Measurements from ENCODE around the gene NCAM2. TPM values are rescaled to one million over a fixed set of nuclear protein-coding genes. Genes with fewer than 3 reads are reported as not detected.

NCAM2 gene
- polyA plus RNA-seq, 1 donor = 4.8 TPM

DNA sequence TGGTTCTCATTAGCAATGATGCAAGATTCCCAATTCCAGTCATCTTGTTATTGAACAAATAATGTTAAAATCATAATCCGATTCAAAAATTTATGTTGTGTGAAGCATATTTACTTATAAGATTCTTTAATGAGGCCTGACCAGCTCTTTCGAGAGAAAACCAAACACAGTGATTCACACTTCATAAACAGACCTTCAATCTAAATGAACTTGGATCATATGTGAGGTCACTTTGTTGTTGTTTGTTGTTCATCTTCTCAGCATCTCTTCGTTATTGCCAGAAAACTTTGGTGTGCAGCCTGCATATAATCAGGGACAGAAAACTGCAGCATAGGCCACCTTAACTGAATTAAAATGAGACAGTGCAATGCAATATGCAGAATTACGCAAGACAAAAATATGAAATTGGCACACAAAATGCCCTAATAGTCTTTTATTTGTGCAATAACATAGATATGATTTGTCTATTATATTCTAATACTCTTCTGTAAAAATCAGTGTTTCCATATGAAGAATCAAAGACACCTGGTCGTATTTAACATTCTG lies 30.1 kb downstream of the NCAM2 start:
- DNase-seq (ENCODE audit: low read depth) = no peak

- DNase-seq (ENCODE audit: low read depth) = no peak
Observed at GRCh38 chr21:21029164-21029563, 31.0 kb downstream of the NCAM2 start.

DNA sequence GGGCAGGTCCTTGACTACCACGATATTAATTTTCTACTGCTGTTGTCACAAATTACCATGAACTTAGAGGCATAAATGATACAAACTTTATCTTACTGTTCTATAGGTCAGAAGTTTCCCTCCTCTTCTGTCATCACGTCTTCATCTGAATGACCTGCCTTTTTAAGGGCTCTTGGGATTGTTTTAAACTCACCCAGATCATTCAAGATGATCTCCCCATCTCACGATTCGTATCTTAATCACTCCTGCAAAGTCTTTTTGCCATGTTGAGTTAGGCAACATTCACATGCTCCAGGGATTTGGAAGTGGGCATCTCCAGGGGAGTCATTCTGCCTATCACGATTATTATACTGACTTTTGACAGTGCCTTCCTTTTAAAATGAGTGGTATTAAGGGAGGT lies 32.1 kb downstream of the NCAM2 start:
- DNase-seq (ENCODE audit: low read depth) = no peak

DNA sequence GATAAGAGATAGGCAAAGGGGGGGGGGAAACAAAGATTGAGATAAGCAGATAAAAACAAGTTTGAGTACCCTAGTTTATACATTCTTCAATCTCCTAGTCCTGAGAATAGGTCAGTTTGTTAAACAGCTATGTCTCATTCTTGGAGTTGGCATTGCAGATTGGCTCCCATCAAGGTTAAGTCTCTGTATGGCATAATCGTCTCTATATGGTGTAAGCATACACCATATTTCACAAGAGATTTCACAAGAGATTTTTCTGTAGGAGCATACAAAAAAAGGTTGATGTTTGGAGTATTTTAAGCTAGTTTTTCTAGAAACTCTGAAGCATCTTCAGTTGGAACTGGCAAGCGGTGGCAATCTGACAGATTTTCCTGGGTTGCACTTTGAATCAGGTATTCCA lies 35.8 kb downstream of the NCAM2 start:
- DNase-seq (ENCODE audit: low read depth) = no peak

- no peak for DNase-seq (ENCODE audit: low read depth)
Observed at GRCh38 chr21:21039624-21040170, 41.5 kb downstream of the NCAM2 start.

DNA sequence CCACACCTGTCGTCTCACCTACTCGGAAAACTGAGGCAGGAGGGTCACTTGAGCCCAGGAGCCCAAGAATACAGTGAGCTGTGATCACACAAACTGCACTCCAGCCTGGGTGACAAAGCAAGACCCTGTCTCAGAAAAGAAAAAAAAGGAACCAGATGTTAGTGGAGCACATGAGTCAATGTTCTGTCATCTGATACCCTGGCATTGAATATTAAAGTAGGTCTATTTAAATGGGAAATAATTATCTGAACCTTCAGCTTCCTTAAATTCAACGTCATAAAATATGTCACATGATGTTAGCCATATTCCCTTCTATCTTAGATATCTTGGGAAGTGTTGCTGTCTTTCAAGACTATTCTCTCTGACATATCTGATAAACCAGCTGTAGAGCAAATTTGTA lies 47.3 kb downstream of the NCAM2 start:
- DNase-seq (ENCODE audit: low read depth) = no peak

- DNase-seq (ENCODE audit: low read depth) = no peak
Observed at GRCh38 chr21:21046063-21046462, 47.9 kb downstream of the NCAM2 start.

DNA sequence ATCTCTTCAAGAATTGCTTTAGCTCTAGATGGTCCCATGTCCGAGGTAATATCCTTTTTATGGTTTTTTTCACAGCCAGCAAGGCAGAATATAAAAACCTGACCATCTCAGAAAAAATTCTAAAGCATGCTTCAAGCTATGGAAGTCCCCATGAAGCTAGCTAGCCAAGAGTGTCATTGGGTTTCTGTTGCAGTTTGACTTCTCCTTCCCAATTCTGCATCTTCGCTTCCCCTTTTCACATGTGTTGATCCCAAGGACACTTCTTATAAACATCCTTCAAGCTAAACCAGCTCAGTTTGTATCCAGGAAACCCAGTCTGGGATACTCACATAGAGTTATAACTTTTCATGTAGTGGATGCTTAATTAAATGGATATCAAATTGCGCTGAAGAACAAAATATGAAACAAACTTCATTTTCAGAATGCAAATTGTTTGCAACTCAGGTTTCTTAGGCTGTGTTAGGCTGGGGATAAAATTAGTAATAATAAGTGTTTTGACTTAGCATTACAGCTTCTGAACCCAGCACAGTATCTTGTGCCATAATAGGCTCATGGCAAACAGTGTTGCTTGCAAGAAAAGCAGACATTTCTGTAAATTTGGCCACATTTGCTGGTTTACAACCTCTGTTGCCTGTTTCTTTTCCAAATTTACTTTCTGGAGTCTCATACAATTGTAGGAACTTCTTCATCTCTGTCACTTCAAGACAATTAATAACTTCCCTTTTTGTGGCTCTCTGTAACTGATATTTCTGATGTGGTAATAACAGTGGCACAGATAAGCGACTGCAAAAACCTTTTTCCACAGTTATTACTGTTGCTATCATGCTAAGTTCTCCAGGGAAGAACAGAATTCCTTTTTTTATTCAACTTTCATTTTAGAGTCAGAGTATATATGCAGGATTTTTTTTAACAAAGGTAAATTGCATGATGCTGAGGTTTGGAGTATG lies 53.2 kb downstream of the NCAM2 start:
- no peak for DNase-seq (ENCODE audit: low read depth)

GRCh38 chr21:21052672-21053071 lies 54.5 kb downstream of the NCAM2 start:
- no peak for DNase-seq (ENCODE audit: low read depth)

GRCh38 chr21:21057349-21058062 lies 59.3 kb downstream of the NCAM2 start:
- no peak for DNase-seq (ENCODE audit: low read depth)

DNA sequence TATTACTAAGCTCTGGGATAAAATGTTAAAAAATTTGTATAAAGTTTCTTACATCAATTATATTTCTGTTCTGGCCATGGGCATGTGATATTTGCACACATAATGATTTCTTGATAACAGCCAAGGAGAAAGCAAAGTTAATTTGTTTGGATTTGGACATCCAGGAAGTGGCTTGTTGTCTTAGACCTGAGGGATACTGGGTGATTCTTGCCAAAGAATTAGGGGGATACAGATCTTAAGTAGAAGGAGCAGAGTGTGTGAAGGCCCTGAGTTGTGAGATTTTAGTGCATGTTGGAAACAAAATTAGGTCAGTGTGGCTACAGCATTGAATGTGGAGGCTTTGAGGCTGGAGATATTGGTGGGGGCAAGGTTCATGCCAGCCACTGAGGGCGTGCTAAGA lies 65.6 kb downstream of the NCAM2 start:
- DNase-seq (ENCODE audit: low read depth) = no peak

- no peak for DNase-seq (ENCODE audit: low read depth)
Observed at GRCh38 chr21:21064353-21064752, 66.1 kb downstream of the NCAM2 start.

- no peak for DNase-seq (ENCODE audit: low read depth)
Observed at GRCh38 chr21:21067375-21067774, 69.2 kb downstream of the NCAM2 start.

DNA sequence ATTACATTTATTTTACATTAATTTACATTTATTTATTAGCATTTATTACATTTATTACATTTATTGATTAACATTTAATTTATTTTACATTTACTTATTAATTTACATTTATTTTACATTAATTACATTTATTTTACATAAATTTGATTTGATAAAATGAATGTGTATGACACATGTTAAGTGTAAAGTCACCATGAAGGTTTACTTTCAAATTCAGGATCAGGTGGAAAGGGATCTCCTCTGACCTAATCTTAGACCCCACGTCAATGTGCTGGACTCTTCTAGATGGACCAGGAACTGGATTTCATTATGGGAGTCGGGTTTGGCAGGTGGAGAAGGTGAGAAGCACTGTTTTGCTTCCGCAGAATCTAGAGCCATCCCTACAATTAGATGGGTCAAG lies 76.1 kb downstream of the NCAM2 start:
- DNase-seq (ENCODE audit: low read depth) = no peak

GRCh38 chr21:21076051-21076450 lies 77.8 kb downstream of the NCAM2 start:
- no peak for DNase-seq (ENCODE audit: low read depth)

DNA sequence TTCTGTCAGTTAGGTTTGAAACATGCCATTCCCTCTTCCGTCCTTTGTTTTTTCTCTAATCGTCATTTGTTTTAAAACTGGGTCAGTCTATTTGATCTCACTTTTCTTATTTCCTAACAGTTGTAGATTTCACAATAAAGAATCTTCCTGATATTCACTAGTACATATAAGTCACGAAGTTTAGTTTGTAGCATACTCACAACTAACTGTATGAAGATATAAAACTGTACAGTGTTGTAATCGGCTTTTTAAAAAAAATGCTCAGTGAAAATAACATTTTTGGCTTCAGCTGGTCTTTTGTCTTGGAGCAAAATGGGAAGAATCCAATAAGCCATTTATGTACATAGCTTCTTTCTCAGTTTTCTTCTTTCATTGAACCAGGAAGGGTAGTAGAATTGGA lies 78.3 kb downstream of the NCAM2 start:
- no peak for DNase-seq (ENCODE audit: low read depth)

DNA sequence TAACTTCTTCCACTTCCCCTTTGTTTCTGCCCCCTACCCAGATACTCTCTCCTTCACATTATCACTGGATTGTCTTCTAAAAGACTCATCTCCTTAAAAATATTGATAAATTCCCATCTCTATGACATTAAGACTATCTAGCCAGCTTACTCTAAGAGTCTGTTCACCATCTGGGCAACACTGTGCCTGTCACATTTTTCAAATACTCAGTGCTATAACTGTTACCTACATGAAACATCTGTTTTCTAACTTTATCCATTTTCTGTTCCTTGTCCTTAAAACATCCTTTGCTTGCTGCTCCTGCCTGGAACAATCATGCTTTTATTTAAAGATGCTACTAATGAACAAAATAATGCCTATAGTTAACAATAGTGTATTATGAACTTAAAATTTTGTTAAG lies 81.4 kb downstream of the NCAM2 start:
- DNase-seq (ENCODE audit: low read depth) = no peak

GRCh38 chr21:21084179-21084578 lies 86.0 kb downstream of the NCAM2 start:
- DNase-seq (ENCODE audit: low read depth) = no peak

- no peak for DNase-seq (ENCODE audit: low read depth)
Observed at GRCh38 chr21:21085206-21085605, 87.0 kb downstream of the NCAM2 start.

DNA sequence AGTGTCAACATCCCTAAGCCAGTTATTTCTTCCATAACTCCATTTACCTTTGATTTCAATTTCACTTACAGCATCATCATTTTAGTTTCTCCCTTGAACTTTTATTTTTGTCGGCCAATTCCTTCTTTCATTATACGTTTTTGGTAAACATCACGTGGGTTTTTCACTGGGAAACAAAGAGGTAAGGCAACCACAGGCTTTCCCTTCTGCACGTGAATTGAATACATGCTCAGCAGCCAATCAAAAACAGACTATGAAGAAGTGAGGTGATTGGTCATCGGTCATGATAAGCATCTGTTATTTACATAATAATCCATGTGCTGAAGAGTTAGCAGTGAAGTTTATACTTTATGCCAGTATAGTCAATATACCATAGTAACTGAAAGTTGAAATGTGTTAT lies 98.7 kb downstream of the NCAM2 start:
- no peak for DNase-seq (ENCODE audit: low read depth)

DNA sequence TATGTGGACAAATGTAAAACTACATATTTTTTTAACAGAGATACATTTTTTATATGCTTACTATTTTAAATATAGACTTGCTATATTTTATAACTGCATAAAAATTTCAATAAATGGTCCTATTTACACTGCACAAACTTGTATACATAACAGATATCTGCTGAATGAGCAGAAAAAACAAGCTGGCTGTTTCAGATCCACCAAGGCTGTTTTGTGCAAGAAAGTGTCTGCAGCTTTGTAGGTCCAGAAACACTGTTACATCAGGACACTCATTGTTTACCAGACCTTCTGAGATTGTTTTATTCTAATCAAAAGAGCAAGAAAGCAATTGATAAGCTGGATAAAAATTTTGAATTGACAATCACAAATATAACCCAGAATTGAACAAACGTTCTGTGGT lies 99.3 kb downstream of the NCAM2 start:
- DNase-seq (ENCODE audit: low read depth) = no peak

GRCh38 chr21:21101911-21102310 lies 103.7 kb downstream of the NCAM2 start:
- DNase-seq (ENCODE audit: low read depth) = no peak

GRCh38 chr21:21102896-21103295 lies 104.7 kb downstream of the NCAM2 start:
- DNase-seq (ENCODE audit: low read depth) = no peak
